Fibroblast of lung (primary cell): ENCODE measurements around the gene DOCK8. TPM values are rescaled to one million over a fixed set of nuclear protein-coding genes. Genes with fewer than 3 reads are reported as not detected.

Source experiments
- DNase-seq, 2 donors: peaks; one replicate each; pipeline versions ENCODE4 v3.0.0 to v3.0.0-alpha.2; 2010; ENCODE audit warnings: low read depth in 2 of 2
- H2AFZ ChIP-seq: 2 replicates; pipeline ENCODE4 v1.5.1; 2012; ENCODE audit warnings: low read length, control low read depth, inconsistent platforms
- H3K27ac ChIP-seq: 2 replicates; pipeline ENCODE4 v1.5.1; 2011; ENCODE audit warnings: low read length, control low read depth; ENCODE audit not compliant: insufficient read depth
- H3K27me3 ChIP-seq: 2 replicates; pipeline ENCODE4 v1.5.1; 2011; ENCODE audit warnings: mild to moderate bottlenecking, low read length; ENCODE audit not compliant: control insufficient read depth, insufficient read depth
- H3K36me3 ChIP-seq: 2 replicates; pipeline ENCODE4 v1.5.1; 2011; ENCODE audit warnings: low read length; ENCODE audit not compliant: control insufficient read depth, insufficient read depth
- H3K4me1 ChIP-seq: 2 replicates; pipeline ENCODE4 v1.5.1; 2011; ENCODE audit warnings: low read length; ENCODE audit not compliant: control insufficient read depth, insufficient read depth; ENCODE audit errors: extremely low read depth
- H3K4me2 ChIP-seq: 2 replicates; pipeline ENCODE4 v1.5.1; 2011; ENCODE audit warnings: low read length, control low read depth; ENCODE audit not compliant: insufficient read depth; ENCODE audit errors: extremely low read depth
- H3K4me3 ChIP-seq, 4 experiments: fragments of 200-600 bp in 1 of 4; sonication (generic) in 1 of 4; replicated peaks in 1 of 4; 2 replicates each; pipeline ENCODE4 v1.5.1; 2011 to 2016; ENCODE audit warnings: low read length in 4 of 4, low read depth in 3 of 4, mild to moderate bottlenecking in 3 of 4, control low read depth in 2 of 4, inconsistent platforms in 1 of 4, mixed read lengths in 1 of 4; ENCODE audit not compliant: insufficient read depth in 1 of 4; ENCODE audit errors: control extremely low read depth in 1 of 4
- H3K79me2 ChIP-seq: 2 replicates; pipeline ENCODE4 v1.5.1; 2012; ENCODE audit warnings: mild to moderate bottlenecking, low read length, inconsistent platforms; ENCODE audit not compliant: control insufficient read depth, insufficient read depth
- H3K9ac ChIP-seq: 2 replicates; pipeline ENCODE4 v1.5.1; 2011; ENCODE audit warnings: mild to moderate bottlenecking, low read length, control low read depth; ENCODE audit not compliant: insufficient read depth
- H3K9me3 ChIP-seq: 2 replicates; pipeline ENCODE4 v1.5.1; 2012; ENCODE audit warnings: low read depth, low read length; ENCODE audit not compliant: control insufficient read depth, insufficient read depth
- H4K20me1 ChIP-seq: 2 replicates; pipeline ENCODE4 v1.5.1; 2011; ENCODE audit warnings: low read length; ENCODE audit not compliant: control insufficient read depth, insufficient read depth; ENCODE audit errors: extremely low read depth
- EZH2 ChIP-seq: IDR thresholded peaks from 2 replicates; pipeline ENCODE4 v1.5.1; 2012; ENCODE audit warnings: low read length, control low read depth, mild to moderate bottlenecking; ENCODE audit errors: missing control alignments
- polyA plus RNA-seq, 2 donors: library from polyadenylated mRNA; depleted of rRNA in 1 of 2; stranded (reverse) in 1 of 2; unstranded in 1 of 2; fragments of >200 nt; gene quantifications; 2 replicates each; pipeline ENCODE4 v1.2.1, GENCODE V29; 2011 to 2012; ENCODE audit warnings: missing spikeins in 1 of 2
- total RNA-seq: library from RNA; depleted of rRNA; stranded (reverse); fragments of >200 nt; gene quantifications from 2 replicates; pipeline ENCODE4 v1.2.1, GENCODE V29; 2014
- TF ChIP-seq, protein P1 (sequence below), 2 donors: IDR thresholded peaks in 1 of 2; conservative IDR thresholded peaks in 1 of 2; 1 replicate in 1 of 2; 2 replicates in 1 of 2; pipeline ENCODE4 v1.5.1; 2011 to 2012; ENCODE audit warnings: low read length in 2 of 2, control low read depth in 1 of 2, inconsistent platforms in 1 of 2, low read depth in 1 of 2, mild to moderate bottlenecking in 1 of 2

The DOCK8 gene
- total and polyA plus RNA-seq, 2 donors (not counting 1 experiment from before 2014, with no cell fraction given): under 0.01 TPM; not detected in 1

GRCh38 chr9:365436-365835 is 150.8 kb downstream of the DOCK8 start:
- Histone ChIP-seq H3K4me3 (no peak overlapping the region), H4K20me1 (peaks cover 2% of the 10 kb centered on the region), H3K9ac (no peak overlapping the region), H3K27ac (no peak overlapping the region), H3K27me3 (no peaks in the 10 kb centered on the region), H3K4me2 (no peak overlapping the region), H3K9me3 (no peaks in the 10 kb centered on the region), H3K79me2 (no peaks in the 10 kb centered on the region), H3K36me3 (no peaks in the 10 kb centered on the region), H3K4me1 (no peaks in the 10 kb centered on the region), H2AFZ (no peak overlapping the region)
- DNase-seq: no peak
- no peak for TF ChIP-seq EZH2
- TF ChIP-seq, protein P1, sequence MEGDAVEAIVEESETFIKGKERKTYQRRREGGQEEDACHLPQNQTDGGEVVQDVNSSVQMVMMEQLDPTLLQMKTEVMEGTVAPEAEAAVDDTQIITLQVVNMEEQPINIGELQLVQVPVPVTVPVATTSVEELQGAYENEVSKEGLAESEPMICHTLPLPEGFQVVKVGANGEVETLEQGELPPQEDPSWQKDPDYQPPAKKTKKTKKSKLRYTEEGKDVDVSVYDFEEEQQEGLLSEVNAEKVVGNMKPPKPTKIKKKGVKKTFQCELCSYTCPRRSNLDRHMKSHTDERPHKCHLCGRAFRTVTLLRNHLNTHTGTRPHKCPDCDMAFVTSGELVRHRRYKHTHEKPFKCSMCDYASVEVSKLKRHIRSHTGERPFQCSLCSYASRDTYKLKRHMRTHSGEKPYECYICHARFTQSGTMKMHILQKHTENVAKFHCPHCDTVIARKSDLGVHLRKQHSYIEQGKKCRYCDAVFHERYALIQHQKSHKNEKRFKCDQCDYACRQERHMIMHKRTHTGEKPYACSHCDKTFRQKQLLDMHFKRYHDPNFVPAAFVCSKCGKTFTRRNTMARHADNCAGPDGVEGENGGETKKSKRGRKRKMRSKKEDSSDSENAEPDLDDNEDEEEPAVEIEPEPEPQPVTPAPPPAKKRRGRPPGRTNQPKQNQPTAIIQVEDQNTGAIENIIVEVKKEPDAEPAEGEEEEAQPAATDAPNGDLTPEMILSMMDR (conservative IDR thresholded peaks at IDR 0.05 in 1 of 2, IDR thresholded peaks at IDR 0.05 in 1 of 2; ENCODE audit: low read depth in 1 of 2, low read length in 2 of 2): no peak

- Histone ChIP-seq H3K4me1 (no peaks in the 10 kb centered on the region), H3K9ac (no peak overlapping the region), H3K79me2 (no peaks in the 10 kb centered on the region), H4K20me1 (peaks cover 2% of the 10 kb centered on the region), H3K36me3 (no peaks in the 10 kb centered on the region), H3K9me3 (no peaks in the 10 kb centered on the region), H3K4me2 (no peak overlapping the region), H3K27me3 (no peaks in the 10 kb centered on the region), H2AFZ (no peak overlapping the region), H3K4me3 (no peak overlapping the region), H3K27ac (no peak overlapping the region)
- no peak for DNase-seq
- no peak for TF ChIP-seq EZH2
- TF ChIP-seq, protein P1 (conservative IDR thresholded peaks at IDR 0.05 in 1 of 2, IDR thresholded peaks at IDR 0.05 in 1 of 2; ENCODE audit: low read depth in 1 of 2, low read length in 2 of 2): no peak
Measured at GRCh38 chr9:366620-367019, 152.0 kb downstream of the DOCK8 start.

- TF ChIP-seq, protein P1 (conservative IDR thresholded peaks at IDR 0.05 in 1 of 2, IDR thresholded peaks at IDR 0.05 in 1 of 2; ENCODE audit: low read depth in 1 of 2, low read length in 2 of 2): no peak
- no peak for TF ChIP-seq EZH2
- DNase-seq: no peak
- Histone ChIP-seq H3K27ac (no peak overlapping the region), H3K36me3 (no peaks in the 10 kb centered on the region), H4K20me1 (peaks cover 2% of the 10 kb centered on the region), H3K4me3 (no peak overlapping the region), H2AFZ (no peak overlapping the region), H3K9me3 (no peaks in the 10 kb centered on the region), H3K4me1 (no peaks in the 10 kb centered on the region), H3K9ac (no peak overlapping the region), H3K79me2 (no peaks in the 10 kb centered on the region), H3K4me2 (no peak overlapping the region), H3K27me3 (no peaks in the 10 kb centered on the region)
Measured at GRCh38 chr9:370086-370485, 155.4 kb downstream of the DOCK8 start.
